Cardiac fibroblast (primary cell): Measurements from ENCODE around the gene HSPA4.
"Not testable (repeated sequence)": the region's sequence is repeated elsewhere in the genome, so short reads cannot be mapped to it uniquely, and the experiment has no call there.

ENCODE experiments used
- DNase-seq, 2 donors: peaks; one replicate each; pipeline versions ENCODE4 v3.0.0 to v3.0.0-alpha.2; 2010; ENCODE audit warnings: low read depth in 2 of 2
- H3K4me3 ChIP-seq, 2 donors: replicated peaks in 1 of 2; 1 replicate in 1 of 2; 2 replicates in 1 of 2; pipeline ENCODE4 v1.5.1; 2011; ENCODE audit warnings: low read depth in 2 of 2, low read length in 2 of 2, mild to moderate bottlenecking in 2 of 2, moderate library complexity in 1 of 2
- TF ChIP-seq, protein P1 (sequence below): IDR thresholded peaks from one replicate; pipeline ENCODE4 v1.5.1; 2011; ENCODE audit warnings: low read depth, mild to moderate bottlenecking, low read length, inconsistent platforms

HSPA4 gene

GRCh38 chr5:133026664-133027153 lies 25.1 kb upstream of the HSPA4 start:
- no peak for DNase-seq
- H3K4me3 ChIP-seq, result peak overlapping the region; percentile 92 to 94
- TF ChIP-seq, protein P1, sequence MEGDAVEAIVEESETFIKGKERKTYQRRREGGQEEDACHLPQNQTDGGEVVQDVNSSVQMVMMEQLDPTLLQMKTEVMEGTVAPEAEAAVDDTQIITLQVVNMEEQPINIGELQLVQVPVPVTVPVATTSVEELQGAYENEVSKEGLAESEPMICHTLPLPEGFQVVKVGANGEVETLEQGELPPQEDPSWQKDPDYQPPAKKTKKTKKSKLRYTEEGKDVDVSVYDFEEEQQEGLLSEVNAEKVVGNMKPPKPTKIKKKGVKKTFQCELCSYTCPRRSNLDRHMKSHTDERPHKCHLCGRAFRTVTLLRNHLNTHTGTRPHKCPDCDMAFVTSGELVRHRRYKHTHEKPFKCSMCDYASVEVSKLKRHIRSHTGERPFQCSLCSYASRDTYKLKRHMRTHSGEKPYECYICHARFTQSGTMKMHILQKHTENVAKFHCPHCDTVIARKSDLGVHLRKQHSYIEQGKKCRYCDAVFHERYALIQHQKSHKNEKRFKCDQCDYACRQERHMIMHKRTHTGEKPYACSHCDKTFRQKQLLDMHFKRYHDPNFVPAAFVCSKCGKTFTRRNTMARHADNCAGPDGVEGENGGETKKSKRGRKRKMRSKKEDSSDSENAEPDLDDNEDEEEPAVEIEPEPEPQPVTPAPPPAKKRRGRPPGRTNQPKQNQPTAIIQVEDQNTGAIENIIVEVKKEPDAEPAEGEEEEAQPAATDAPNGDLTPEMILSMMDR, result no peak

DNA sequence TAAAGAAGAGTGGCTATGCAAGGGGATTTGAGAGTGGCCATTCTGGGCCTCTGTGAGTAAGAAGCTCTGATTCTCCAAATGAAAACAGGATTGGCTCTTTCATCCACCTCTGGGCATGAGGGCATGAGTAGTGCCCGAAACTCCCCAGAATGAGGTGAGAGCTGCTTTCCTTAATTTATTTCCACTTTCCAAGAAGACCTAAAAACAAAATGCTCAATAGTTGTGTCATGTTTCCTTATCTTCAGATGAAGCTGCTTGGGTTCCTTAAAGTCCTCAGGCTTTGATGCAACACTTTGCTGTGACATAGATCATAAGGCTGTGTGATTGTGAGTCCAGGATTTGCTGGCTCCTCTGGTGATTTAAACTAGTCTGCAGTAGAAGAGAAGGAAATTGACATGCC lies 22.4 kb upstream of the HSPA4 start:
- no peak for DNase-seq
- H3K4me3 ChIP-seq, result no peak overlapping the region
- TF ChIP-seq, protein P1, result no peak

GRCh38 chr5:133030343-133031005 lies 21.3 kb upstream of the HSPA4 start:
- H3K4me3 ChIP-seq, result no peak overlapping the region
- TF ChIP-seq, protein P1, result no peak
- no peak for DNase-seq

DNA sequence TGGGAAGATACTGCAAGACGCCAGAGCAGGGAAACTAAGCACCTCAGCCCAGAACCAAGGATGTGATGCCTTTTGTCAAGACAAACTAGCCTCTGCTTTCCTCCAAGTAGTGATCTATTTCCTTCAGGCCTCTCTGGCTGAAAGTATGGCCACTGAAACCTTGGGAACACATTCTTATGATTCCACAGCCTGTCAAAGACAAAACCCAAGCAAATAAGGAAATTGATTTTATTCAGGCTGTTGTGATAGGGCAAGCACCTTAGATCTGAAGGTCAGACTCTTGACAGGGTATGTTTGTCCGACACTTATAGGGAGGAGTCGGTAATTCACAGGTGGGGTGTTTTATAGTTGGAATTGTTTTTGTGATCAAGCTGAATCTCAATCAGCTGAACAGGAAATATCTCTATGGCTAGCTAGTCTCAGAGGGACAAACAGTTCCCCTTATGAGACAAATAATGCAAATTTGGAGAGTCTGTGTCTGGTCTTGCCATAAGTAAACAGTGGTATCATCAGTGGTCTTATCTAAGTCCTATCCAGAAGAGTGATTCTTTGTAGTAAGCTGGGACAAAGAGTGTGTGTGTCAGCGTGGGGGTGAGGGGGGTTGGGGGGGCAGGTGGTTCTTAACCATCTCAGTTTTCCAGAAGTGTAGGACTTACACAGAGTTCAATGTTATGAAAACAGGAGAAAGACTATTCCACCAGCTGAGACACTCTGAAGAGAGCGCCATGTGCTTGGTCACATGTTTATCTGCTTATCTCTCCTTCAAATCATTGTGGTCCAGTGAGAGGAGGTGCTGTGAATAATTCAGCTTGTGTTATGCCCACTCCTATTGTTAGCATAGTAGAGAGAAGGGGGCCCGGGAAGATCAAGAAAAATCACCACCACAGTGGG lies 18.7 kb upstream of the HSPA4 start:
- TF ChIP-seq, protein P1, result no peak
- H3K4me3 ChIP-seq, result no peak overlapping the region
- DNase-seq, result no peak

DNA sequence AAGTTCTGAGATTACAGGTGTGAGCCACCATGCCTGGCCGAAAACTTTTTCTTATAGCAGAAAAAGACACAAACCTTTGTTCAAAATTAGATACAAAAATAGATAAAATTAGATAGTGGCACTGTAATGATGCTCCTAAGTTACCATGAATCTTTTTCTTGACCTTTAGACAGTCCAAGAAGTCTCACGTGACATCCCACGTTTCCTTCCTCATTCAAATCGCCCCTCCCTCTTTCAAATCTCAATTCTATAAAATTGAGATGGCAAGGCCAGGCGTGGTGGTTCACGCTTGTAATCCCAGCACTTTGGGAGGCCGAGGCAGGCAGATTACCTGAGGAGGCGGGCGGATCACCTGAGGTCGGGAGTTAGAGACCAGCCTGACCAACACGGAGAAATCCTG lies 17.7 kb upstream of the HSPA4 start:
- DNase-seq, result no peak
- TF ChIP-seq, protein P1, result no peak
- no peak overlapping the region for H3K4me3 ChIP-seq

DNA sequence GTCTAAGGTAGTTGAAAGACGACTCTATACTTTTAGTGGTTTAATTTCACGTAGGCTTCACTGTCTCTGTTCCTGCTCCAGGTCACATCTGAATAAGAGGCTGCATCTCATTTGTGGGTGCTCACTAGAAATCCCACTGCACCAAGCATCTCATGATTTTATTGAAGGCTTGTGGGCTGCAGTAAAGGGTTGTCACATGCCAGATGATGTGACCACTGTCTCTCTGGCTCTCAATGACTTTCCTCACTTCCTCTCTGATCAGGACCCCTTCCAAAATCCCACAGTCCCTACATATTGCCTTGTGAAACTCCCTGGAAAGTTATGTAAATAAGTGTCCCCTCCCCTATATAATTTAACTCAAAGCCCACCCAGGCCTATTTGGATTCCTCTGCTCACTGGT lies 16.6 kb upstream of the HSPA4 start:
- TF ChIP-seq, protein P1, result no peak
- no peak overlapping the region for H3K4me3 ChIP-seq
- DNase-seq, result no peak

GRCh38 chr5:133036677-133037076 lies 15.1 kb upstream of the HSPA4 start:
- DNase-seq, H3K4me3 ChIP-seq: not testable (repeated sequence)
